HG03520 (cell line): ENCODE measurements around the gene DESI2.
"Not testable (repeated sequence)": the region's sequence is repeated elsewhere in the genome, so short reads cannot be mapped to it uniquely, and the experiment has no call there.

Source experiments
- ATAC-seq: cut with Tn5 transposase; IDR thresholded peaks from one replicate; pipeline ENCODE4 v1.9.1; 2021; ENCODE audit warnings: mild to moderate bottlenecking, moderate library complexity; ENCODE audit not compliant: unreplicated experiment

The DESI2 gene

DNA sequence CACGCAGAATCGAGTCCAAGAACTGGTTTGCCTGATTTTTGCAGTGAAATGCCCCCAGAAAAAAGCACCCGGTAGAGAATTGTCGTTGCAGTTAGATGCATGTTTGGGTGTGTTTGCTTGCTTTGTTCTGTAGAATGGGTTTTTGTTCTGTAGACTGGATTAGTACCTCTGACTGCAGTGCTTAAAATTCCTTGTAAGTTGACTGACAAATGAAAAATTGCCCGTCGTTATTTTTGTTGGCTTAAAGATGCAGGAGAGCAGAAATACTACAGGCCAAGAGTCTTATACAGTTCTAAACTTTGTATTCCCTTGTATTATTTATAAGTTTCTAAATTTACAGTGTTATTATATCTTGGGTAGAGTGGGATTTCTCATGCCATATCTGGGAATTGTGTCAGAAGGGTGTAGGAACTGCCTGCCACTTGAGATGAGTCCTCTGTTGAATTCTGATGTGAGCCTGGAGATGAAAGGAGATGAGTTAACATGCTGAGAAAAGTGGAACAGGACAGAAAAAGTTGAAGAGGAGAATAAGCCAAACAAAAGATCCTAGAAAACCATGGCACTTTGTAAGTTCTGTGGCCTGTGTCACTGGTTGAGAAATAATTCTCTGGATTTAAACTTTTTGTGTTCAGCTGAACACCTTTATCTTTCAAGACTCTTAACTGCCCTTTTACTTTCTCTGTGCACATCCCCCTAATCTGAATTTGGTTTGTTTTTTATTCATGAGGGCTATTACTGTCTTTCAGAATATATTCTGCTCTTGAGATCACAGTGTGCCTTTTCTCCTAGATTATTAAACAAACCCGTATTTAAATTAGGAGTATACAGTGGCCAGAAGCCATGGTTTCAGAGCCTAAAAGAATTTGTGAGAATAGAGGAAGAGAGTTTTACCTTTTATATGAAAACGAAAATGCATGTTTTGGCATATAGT, 1.4 kb downstream of the DESI2 start:
- no peak for ATAC-seq

DNA sequence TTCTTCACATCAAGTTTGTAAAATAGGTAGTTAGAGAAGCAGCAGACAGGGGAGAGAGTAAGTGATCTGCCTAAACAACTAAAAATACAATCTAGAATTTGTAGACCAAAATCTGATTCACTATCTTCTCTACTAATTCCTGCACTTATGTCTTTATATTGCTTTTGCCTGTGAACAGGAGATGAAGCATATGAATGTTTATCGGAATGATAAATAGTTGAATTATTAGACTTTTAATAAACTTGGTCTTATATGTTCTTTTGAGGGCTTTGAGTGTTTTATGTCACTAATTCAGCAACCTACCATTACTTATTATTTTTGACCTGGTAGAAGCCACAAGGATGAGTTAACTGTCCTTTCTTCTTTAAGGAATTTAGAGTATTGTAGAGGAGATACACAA, 2.3 kb downstream of the DESI2 start:
- ATAC-seq: no peak

DNA sequence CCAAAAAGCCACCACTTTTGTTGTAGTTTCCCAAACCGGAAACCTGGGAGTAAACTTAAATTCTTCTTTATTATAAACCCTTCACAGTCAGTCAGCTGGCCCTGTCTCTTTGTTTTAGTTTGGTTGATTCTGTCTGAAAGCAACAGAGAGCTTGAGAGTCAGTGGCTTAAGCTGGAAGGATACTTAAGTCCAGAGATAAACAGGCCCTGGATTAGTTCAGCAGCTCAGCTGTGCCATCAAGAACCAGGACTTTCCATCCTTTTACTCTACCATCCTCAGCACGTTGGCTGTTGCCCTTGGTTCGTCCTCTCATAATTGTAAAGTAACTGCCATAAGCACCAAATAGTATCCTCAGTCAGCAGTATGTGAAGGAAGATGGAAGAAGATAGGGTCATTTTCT, 4.5 kb downstream of the DESI2 start:
- ATAC-seq: no peak

DNA sequence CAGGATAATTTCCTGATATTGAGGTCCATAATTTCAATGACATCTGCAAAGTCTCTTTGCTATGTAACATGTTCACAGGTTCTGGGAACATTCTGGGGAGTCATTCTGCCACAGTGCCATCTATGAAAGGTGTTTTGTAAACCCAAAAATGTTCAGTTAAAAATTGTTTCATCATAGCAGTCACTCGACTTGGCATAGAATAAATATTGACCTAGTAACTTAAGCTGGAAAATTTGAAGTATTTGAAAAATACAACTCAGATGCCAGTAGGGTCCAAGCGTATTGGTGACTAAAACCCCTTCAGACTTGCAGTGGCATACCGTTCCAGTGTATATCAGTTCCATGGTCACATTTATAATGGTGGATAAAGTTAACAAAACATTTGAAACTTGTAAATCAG, 6.8 kb downstream of the DESI2 start:
- no peak for ATAC-seq

DNA sequence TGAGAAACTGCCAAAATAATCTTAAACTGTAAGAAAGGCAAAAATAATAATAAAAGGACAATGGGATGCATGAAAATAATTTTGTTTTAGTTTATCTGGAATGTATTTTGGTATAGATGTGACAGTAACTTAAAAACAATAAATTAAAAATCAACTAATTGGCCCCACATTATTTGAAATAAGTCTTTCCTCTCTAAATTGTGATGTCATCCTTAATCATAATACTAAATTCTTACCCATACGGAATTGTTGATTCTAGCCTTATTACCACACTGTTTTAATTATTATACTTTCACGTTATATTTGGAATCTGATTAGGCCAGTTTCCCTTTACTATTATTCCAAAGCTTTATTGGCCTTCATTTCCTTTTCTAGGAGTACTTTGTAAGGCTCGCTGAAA, 7.7 kb downstream of the DESI2 start:
- ATAC-seq: no peak

DNA sequence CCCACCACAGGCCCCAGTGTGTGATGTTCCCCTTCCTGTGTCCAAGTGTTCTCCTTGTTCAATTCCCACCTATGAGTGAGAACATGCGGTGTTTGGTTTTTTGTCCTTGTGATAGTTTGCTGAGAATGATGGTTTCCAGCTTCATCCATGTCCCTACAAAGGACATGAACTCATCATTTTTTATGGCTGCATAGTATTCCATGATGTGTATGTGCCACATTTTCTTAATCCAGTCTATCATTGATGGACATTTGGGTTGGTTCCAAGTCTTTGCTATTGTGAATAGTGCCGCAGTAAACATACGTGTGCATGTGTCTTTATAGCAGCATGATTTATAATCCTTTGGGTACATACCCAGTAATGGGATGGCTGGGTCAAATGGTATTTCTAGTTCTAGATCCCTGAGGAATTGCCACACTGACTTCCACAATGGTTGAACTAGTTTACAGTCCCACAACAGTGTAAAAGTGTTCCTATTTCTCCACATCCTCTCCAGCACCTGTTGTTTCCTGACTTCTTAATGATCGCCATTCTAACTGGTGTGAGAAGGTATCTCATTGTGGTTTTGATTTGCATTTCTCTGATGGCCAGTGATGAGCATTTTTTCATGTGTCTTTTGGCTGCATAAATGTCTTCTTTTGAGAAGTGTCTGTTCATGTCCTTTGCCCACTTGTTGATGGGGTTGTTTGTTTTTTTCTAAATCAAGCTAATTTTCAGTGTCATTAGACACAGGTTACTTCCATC, 8.8 kb downstream of the DESI2 start:
- not testable (repeated sequence) for ATAC-seq

DNA sequence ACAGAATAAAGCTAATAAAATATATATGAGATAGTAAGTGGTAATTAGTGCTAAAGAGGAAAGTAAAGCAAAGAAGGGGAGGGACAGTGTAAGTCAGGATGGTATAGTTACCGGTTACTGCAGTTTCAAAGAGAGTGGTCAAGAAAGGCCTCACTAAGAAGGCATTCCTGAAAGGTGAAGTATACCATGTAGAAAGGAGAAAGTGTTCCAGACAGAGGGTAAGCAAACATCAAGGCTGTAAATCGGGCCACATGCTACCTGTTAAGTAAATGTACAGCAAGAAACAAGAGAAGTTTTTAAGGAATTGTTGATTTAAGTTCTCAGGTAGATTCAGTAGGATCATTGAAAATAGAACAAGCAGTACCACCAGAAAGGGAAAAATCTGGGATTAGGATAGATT, 9.7 kb downstream of the DESI2 start:
- ATAC-seq: no peak

DNA sequence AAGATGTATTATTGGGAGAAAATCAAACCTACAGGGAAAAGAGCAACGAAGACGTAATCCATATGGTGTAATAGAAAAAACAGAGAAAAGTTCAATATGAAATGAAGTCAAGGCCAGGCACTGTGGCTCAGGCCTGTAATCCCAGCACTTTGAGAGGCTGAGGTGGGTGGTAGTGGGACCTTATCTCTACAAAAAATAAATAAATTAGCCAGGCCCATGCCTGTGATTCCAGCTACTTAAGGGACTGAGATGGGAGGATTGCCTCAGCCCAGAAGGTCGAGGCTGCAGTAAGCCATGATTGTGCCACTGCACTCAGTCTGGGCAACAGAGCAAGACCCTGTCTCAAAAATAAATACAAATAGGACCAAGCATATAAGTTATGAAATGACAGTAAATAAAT, 11.4 kb downstream of the DESI2 start:
- ATAC-seq: no peak

DNA sequence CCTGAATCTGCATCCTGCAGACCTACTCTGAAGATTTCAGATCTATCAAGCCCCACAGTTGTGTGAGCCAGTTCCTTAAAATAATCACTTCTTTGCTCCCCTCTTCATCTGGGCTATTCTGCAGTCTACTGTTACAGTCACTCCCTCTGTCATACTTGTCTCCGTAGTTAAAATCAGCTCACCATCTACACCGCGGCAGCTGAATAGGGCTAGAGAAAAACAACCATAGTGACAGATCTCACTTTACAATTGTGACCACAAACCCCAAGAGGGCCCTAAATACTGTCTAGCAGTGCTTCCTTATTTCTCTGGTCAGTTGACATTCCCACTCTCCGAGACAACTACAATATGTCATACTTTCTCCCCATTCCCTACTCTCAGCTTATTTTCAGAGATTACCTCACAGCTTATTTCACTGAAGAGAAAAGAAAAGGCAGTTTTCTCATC, 12.9 kb downstream of the DESI2 start:
- ATAC-seq: peak; percentile 79

DNA sequence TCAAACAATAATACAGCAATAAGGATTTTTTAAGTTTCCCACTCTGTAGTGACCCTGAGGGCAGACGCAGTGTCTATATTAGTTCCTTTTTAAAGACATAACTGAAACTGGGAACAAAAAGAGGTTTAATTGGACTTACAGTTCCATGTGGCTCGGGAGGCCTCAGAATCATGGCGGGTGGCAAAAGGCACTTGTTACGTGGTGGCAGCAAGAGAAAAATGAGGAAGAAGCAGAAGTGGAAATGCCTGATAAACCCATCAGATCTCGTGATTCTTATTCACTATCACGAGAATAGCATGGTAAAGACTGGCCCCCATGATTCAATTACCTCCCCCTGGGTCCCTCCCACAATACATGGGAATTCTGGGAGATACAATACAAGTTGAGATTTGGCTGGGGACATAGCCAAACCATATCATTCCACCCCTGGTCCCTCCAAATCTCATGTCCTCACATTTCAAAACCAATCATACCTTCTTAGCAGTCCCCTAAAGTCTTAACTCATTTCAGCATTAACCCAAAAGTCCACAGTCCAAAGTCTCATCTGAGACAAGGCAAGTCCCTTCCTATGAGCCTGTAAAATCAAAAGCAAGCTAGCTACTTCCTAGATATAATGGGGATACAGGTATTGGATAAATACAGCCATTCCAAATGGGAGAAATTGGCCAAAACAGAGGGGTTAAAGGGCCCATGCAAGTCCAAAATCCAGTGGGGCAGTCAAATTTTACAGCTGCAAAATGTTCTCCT, 13.9 kb downstream of the DESI2 start:
- ATAC-seq: not testable (repeated sequence)

DNA sequence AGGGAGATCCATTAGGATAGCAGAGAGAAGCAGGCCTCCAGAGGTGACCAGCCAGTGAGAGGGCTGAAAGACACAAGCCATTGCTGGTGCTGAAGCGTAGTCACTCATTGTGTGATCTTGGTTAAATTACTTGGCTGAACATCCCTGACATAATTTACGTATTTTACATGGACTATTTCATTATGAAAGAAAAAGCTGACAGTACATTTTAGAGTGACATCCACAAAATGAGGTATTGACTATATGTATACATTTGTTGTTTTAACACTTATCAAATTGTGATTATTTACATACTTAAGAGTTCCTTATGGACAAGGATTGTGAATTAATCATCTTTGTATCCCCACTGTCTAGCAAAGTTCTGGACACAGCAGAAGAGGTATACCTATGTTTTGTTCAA, 14.9 kb downstream of the DESI2 start:
- no peak for ATAC-seq

DNA sequence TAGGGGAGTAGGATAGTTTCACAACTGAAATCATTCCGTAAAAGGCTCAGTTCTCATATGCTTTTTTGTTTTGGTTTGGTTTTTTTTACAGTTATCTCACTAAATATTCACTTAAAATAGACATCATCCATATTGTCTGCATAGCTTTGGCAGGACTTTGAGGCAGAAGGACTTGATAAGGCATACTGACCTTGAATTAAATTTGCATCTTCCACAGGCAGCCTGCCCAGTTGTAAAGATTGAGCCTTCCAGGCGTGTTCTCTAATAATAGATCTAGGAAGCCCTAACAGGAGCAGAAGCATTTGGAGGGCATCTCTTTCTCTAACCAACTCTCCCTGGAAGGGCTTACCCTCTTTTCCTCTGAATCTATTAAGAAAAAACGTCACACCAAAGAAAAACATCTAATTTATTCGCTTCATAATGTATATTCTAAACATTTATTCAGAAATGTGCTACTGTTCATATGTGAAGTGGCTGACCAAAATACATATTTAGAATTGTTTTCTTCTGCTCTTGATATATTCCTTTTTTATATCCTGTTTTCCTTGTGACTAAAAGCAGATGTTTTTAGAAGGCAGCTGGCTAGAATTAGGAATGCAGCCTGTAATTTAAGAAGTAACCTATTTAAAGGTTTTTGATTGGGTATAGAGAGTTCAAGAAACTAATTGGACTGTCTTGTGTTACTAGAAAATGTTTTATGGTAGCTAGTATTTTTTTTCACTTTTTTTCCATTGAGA, 20.2 kb downstream of the DESI2 start:
- no peak for ATAC-seq

DNA sequence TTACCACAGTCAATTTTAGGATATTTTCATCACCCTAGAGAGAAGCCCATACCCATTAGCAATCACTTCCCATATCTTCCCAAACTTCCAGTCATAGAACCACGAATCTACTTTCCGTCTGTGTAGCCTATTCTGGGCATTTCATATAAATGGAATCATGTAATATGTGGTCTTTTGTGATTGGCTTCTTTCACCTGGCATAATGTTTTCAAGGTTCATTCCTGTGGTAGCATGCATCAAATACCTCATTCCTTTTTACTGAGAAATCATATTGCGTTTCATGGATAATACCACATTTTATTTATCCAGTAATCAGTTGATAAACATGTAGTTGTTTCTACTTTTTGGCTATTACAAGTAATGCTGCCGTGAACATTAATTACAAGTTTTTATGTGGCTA, 21.5 kb downstream of the DESI2 start:
- no peak for ATAC-seq

DNA sequence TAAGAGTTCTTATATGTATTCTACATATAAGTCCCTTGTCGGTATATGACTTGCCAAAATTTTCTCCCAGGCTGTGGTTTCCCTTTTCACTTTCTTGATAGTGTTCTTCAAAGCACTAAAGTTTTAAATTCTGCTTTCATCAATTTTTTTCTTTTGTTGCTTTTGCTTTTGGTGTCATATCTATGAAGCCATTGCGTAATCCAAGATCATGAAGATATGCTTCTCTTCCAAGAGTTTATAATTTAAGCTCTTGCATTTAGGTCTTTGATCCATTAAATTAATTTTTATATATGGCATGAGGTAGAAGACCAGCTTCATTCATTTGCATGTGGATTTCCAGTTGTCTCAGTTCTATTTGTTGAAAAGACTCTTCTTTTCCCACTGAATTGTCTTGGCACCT, 22.2 kb downstream of the DESI2 start:
- no peak for ATAC-seq

DNA sequence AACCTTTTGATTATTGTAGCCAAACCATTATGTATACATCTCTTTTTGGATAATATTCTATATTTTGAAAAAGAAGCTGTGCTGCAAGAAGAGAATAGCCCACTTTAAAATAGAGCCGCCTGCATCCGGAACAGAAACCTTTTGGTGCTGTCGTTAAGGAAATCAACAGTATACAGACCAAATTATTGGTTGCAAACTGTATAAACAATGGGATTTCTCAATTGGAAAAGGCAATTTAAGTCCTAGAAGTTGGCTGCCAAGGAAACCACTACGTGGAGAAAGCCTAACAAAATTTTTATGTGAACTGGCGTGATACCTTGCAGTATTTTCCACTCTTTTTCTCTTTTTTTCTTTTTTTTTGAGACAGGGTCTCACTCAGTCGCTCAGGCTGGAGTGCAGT, 25.8 kb downstream of the DESI2 start:
- ATAC-seq: no peak

DNA sequence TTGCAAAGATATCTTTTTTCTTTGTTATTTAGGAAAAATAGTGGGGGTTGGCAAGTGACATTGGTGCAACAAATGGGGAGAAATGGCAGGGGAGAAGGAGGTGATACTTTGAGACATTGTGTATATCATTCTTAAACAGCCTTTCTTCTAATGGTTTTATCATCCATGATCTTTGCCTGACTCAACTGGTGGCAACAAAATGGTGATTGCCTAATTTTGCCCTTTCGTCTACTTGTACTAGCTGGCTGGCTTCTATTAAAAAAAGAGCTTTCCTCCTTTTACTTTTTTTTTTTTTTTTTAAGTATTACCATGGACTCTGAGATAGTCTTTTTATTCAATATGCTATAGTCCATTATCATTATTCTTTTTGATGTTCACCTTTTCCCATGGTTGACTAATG, 27.7 kb downstream of the DESI2 start:
- no peak for ATAC-seq

DNA sequence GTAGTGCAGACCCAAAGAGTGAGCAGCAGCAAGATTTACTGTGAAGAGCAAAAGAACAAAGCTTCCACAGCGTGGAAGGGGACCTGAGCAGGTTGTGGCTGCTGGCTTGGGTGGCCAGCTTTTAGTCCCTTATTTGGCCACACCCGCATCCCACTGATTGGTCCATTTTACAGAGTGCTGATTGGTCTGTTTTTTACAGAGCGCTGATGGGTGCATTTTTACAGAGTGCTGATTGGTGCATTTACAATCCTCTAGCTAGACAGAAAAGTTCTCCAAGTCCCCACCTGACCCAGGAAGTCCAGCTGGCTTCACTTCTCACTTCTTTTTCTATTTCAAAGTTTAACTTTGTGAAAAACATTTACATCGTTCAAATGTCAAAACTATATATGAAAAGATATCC, 29.2 kb downstream of the DESI2 start:
- ATAC-seq: not testable (repeated sequence)

DNA sequence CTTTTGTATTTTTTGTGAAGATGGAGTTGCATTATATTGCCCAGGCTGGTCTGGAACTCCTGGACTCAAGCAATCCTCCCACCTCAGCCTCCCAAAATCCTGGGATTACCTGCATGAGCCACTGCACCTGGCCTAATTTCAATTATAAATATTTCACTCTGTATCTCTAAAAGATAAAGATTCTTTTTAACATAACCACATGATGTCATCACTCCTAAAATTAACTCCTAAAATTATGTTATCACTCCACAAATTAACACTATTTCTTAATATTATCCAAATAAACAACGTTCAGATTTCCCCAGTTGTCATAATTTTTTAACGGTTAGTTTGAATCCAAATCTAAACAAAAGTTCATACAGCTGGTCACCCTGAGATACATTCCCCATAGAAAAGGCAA, 43.0 kb downstream of the DESI2 start:
- ATAC-seq: no peak

DNA sequence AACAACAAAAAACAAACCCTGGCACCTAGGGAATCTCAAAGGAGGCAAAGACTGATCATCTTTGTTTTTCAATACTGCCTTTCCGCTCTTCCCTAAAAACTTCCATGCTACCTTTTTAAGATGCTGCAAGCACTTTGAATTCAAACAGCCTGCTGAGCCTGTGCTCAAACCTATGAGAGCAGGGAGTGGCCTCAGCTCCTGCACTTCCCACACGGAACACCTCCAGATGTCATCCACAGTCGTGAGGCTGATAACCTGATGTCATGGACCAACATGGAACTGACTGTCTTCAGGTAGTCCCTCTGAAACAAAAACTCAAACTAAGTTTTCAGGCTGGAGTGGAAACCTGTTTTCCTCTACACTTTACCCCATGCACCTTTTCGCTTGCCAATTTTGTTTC, 46.8 kb downstream of the DESI2 start:
- no peak for ATAC-seq

DNA sequence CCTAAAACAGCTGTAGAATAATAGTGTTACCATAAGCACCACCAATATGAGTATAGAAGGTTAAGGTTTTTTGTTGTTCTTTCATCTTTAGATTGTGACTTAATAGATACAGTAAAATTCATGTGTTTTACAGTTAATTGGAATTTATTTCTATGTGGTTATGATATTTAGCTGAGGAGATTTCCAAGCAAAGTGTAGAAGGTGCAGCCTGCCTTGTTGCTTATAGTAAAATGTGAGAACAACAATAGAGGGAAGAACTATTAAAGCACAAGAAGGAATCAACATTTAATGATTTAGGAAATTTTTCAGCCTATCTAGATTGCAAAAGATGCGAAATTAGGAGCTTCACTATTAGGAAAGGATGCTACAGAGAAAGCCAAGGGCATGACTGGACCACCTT, 47.9 kb downstream of the DESI2 start:
- ATAC-seq: no peak

DNA sequence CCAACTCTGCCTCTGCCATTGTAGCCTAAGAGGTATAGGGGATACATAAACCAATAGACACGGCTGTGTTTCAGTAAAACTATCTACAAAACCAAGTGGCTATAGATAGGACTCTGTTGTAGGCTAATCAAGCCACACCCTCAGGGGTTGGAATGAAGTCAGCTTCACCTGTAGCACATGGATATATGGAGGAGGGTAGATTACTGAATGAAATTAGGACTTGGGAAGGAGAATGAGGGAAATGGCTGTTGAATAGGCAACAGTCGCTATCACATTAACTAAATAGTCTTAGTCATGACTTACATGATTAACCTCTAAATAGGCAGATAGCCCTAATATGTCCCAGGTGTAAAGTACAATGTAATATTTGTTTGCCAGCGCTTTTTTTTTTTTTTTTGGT, 49.7 kb downstream of the DESI2 start:
- no peak for ATAC-seq
